ENCODE data around the gene MTCH1.

The MTCH1 gene

DNA sequence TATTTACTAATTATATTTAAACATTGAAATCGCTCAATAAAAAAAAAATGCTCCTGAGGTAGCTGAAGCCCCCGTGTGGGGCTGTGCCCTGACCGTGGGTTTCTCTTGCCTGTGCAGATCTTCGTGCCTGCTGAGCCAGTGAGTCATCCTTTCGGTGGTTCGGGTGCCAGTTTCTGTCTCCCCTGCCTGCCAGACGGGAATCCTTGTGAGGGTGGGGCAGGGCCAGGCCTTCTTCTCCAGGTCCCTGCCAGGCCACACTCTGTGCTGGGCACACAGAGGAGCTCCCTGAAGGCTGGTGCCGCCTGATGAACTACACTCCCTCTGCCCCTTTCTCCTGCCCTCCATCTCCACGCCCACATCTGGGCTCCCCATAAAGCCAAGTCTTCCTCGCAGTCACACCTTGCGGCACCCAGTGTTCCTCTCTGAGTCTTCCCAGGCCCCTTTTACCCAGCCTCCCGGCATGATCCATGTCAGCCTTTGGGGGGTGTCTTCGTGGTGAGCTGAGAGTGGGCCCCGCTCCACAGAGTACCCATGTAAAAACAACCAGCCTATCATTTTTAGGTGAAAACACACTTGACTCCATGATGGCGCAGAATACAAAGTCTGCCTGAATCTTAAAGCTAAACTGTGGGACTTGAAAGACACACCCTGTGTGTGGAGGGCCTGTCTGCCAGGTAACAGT lies 38.8 kb upstream of the MTCH1 start:
- H3K4me1 ChIP-seq (ENCODE audit: control insufficient read depth in 1 of 2, insufficient read depth in 2 of 2, low read length in 2 of 2): no peaks in the 10 kb centered on the region
- H3K9me3 ChIP-seq (ENCODE audit: control insufficient read depth in 1 of 2, low read length in 2 of 2): no peaks in the 10 kb centered on the region
- no peaks in the 10 kb centered on the region for H3K27me3 ChIP-seq (ENCODE audit: low read depth, low read length)
- no peak overlapping the region for H3K4me3 ChIP-seq (ENCODE audit: low read depth in 1 of 2, low read length in 2 of 2)
- no peak overlapping the region for H3K27ac ChIP-seq (ENCODE audit: low read length)
- no peaks in the 10 kb centered on the region for H3K36me3 ChIP-seq (ENCODE audit: control insufficient read depth in 1 of 2, insufficient read depth in 2 of 2, low read length in 2 of 2)

DNA sequence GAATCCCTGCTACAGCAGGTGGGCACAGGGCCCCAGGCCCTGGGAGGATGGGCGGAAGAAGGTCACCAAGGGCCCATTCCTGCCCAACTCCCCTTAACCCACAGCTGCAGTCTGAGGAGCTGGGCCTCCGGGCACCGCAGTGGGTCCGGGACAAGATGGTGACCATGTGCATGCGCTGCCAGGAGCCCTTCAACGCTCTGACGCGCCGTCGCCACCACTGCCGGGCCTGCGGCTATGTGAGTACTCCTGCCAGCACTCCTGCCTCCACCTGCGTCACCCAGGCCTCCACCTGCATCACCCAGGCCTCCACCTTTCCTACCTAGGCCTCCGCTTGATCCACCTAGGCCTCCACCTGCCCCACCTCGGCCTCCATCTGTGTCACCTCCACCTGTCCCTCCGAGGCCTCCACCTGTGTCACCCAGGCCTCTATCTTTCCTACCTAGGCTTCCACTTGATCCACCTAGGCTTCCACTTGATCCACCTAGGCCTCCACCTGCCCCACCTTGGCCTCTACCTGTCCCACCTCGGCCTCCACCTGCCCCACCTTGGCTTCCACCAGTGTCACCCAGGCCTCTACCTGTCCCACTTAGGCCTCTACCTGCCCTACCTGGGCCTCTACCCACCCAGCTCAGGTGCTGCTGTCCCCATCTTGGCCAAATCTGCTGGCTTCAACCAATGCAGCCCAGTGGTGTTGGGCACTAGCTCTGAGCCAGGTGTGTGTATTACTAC lies 36.3 kb upstream of the MTCH1 start:
- Histone ChIP-seq H3K36me3 (ENCODE audit: control insufficient read depth in 1 of 2, insufficient read depth in 2 of 2, low read length in 2 of 2) (no peaks in the 10 kb centered on the region), H3K27me3 (ENCODE audit: low read depth, low read length) (no peaks in the 10 kb centered on the region), H3K9me3 (ENCODE audit: control insufficient read depth in 1 of 2, low read length in 2 of 2) (no peaks in the 10 kb centered on the region), H3K4me1 (ENCODE audit: control insufficient read depth in 1 of 2, insufficient read depth in 2 of 2, low read length in 2 of 2) (peaks cover 8 to 15% of the 10 kb centered on the region in 2 donors), H3K27ac (ENCODE audit: low read length) (no peak overlapping the region), H3K4me3 (ENCODE audit: low read depth in 1 of 2, low read length in 2 of 2) (no peak overlapping the region)

DNA sequence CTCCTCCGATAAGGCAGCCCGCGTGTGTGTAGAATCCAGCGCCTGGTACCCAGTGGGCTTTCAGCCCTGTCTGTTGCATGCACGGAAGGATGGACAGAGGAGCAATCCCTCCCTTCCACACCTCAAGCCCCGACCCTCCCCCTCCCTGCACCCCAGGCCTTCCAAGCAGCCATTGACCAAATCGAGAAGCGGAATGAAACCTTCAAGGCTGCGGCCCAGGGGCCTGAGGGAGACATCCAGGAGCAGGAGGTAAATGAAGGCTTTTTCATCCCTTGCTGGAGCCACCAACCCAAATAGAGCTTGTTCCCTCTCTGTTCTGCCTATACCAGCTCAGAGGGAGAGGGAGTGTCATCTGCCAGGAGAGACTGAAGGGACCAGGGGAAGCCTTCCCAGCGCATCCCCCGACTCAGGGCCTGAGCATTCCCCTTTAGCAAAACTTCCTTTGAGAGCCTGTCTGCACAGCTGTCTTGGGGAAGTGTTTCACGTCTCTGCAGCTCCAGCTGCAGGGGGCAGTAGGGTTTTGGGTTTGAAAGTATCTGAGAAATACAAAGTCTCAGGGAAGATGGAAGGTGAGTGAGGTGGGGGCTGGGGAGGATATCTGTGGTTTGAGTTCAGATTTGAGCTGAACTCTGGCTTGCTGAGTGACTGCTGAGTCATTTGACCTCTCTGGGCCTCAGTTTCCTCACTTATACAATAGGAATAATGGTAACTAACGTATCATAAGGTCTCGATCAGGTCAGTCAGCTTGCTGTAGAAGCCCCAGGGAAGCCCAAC lies 35.5 kb upstream of the MTCH1 start:
- H3K36me3 ChIP-seq (ENCODE audit: control insufficient read depth in 1 of 2, insufficient read depth in 2 of 2, low read length in 2 of 2): no peaks in the 10 kb centered on the region
- no peak overlapping the region for H3K27ac ChIP-seq (ENCODE audit: low read length)
- no peaks in the 10 kb centered on the region for H3K9me3 ChIP-seq (ENCODE audit: control insufficient read depth in 1 of 2, low read length in 2 of 2)
- peaks cover 8 to 15% of the 10 kb centered on the region in 2 donors for H3K4me1 ChIP-seq (ENCODE audit: control insufficient read depth in 1 of 2, insufficient read depth in 2 of 2, low read length in 2 of 2)
- H3K4me3 ChIP-seq (ENCODE audit: low read depth in 1 of 2, low read length in 2 of 2): no peak overlapping the region
- no peaks in the 10 kb centered on the region for H3K27me3 ChIP-seq (ENCODE audit: low read depth, low read length)

DNA sequence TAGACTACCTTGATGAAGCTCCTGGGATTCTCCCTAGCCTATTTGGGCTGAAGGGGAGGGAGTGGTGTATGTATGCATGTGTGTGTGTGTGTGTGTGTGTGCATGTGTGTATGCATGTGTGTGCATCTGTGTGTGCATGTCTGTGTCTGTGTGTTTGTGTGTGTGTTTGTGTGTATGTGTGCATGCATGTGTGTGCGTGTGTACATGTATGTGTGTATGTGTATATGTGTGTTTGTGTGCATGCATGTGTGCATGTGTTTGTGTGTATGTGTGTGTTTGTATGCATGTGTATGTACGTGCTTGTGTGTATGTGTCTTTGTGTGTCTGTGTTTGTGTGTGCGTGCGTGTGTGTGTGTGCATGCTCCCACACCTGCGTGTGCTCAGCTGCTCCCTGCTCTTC lies 34.8 kb upstream of the MTCH1 start:
- Histone ChIP-seq H3K4me1 (ENCODE audit: control insufficient read depth in 1 of 2, insufficient read depth in 2 of 2, low read length in 2 of 2) (peaks cover 8 to 15% of the 10 kb centered on the region in 2 donors), H3K4me3 (ENCODE audit: low read depth in 1 of 2, low read length in 2 of 2) (no peak overlapping the region), H3K9me3 (ENCODE audit: control insufficient read depth in 1 of 2, low read length in 2 of 2) (no peaks in the 10 kb centered on the region), H3K36me3 (ENCODE audit: control insufficient read depth in 1 of 2, insufficient read depth in 2 of 2, low read length in 2 of 2) (no peaks in the 10 kb centered on the region), H3K27ac (ENCODE audit: low read length) (no peak overlapping the region), H3K27me3 (ENCODE audit: low read depth, low read length) (no peaks in the 10 kb centered on the region)

DNA sequence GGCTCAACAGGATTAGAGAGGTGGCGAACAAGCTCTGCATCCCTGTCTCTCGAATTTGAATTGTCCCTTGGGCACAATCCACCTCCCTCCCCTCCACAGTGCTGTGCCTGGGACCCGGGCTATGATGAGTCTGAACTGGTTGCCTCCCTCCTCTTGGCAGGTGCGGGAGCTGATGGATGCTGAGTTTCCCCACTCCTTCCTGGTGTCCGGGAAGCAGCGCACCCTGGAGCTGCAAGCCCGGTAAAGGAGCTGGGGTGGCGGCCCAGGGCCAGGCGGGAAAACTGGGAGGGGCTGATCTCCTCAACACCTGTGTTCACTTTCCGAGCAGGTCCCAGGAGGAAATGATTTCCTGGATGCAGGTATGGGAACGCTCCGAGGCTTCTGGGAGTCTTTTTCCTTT lies 34.4 kb upstream of the MTCH1 start:
- Histone ChIP-seq H3K27me3 (ENCODE audit: low read depth, low read length) (no peaks in the 10 kb centered on the region), H3K4me1 (ENCODE audit: control insufficient read depth in 1 of 2, insufficient read depth in 2 of 2, low read length in 2 of 2) (peaks cover 8 to 15% of the 10 kb centered on the region in 2 donors), H3K36me3 (ENCODE audit: control insufficient read depth in 1 of 2, insufficient read depth in 2 of 2, low read length in 2 of 2) (no peaks in the 10 kb centered on the region), H3K4me3 (ENCODE audit: low read depth in 1 of 2, low read length in 2 of 2) (no peak overlapping the region), H3K27ac (ENCODE audit: low read length) (no peak overlapping the region), H3K9me3 (ENCODE audit: control insufficient read depth in 1 of 2, low read length in 2 of 2) (no peaks in the 10 kb centered on the region)

DNA sequence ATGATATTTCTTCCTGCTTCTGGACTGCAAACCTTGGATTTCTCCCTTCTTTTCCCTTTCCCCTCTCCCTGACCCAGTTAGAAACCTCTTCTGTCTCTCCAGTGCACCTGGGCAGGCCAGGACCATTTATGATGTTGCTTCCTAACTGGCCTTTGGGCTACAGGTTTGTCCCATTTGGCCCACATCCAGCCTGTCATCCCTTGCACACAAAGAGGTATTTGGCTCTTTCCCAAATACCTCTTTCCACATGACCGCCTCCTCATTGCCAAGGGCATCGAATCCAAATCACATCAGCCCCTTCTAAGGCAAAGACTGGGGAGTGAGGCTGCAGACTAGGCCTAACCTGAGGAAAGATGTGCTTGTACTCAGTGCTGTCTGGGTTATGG lies 33.1 kb upstream of the MTCH1 start:
- no peak overlapping the region for H3K27ac ChIP-seq (ENCODE audit: low read length)
- H3K4me3 ChIP-seq (ENCODE audit: low read depth in 1 of 2, low read length in 2 of 2): no peak overlapping the region
- H3K9me3 ChIP-seq (ENCODE audit: control insufficient read depth in 1 of 2, low read length in 2 of 2): no peaks in the 10 kb centered on the region
- no peaks in the 10 kb centered on the region for H3K27me3 ChIP-seq (ENCODE audit: low read depth, low read length)
- no peaks in the 10 kb centered on the region for H3K36me3 ChIP-seq (ENCODE audit: control insufficient read depth in 1 of 2, insufficient read depth in 2 of 2, low read length in 2 of 2)
- H3K4me1 ChIP-seq (ENCODE audit: control insufficient read depth in 1 of 2, insufficient read depth in 2 of 2, low read length in 2 of 2): peaks cover 8 to 15% of the 10 kb centered on the region in 2 donors

DNA sequence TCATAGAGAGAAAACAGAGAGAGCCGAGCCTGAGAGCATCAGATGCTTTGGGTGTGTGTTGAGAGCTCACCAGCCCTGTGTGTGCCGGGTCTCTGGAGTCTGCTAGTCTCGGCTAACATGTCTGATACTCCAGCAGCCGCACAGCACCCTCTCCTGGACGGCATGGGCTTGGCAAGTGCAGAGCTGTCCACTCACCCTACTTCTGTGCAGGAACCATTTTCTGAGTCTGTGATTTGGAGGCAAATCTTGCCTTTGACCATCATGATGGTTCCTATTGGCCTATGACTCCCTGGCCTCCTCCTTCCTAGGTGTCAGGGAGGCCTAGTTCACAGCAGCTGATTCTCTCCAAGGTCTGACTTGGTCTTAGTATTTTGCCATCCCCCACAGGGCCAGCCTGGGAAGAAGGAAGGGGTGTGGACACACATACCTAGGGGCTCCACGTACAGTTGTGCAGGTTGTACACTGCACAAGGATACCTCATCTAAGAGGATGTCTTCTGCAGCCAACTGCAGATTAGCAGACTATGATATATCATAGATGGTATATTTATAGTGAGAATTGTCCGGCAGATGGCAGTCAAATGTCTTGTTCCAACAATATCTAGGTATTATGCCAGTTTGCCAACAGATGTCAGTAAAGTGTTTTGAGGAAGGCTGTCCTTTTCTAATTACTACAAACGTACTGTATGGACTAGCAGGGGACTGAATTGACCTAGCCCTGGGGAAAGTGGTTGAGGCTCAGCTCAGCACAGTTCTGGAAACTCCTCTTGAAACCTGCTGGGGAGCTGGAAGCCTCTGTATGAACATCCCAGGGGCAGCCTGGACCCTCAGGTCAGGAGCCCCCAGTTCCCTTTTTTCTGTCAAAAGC lies 32.4 kb upstream of the MTCH1 start:
- Histone ChIP-seq H3K27ac (ENCODE audit: low read length) (peak overlapping the region; percentile 14), H3K36me3 (ENCODE audit: control insufficient read depth in 1 of 2, insufficient read depth in 2 of 2, low read length in 2 of 2) (no peaks in the 10 kb centered on the region), H3K9me3 (ENCODE audit: control insufficient read depth in 1 of 2, low read length in 2 of 2) (no peaks in the 10 kb centered on the region), H3K27me3 (ENCODE audit: low read depth, low read length) (no peaks in the 10 kb centered on the region), H3K4me1 (ENCODE audit: control insufficient read depth in 1 of 2, insufficient read depth in 2 of 2, low read length in 2 of 2) (peaks cover 8 to 15% of the 10 kb centered on the region in 2 donors), H3K4me3 (ENCODE audit: low read depth in 1 of 2, low read length in 2 of 2) (no peak overlapping the region)

DNA sequence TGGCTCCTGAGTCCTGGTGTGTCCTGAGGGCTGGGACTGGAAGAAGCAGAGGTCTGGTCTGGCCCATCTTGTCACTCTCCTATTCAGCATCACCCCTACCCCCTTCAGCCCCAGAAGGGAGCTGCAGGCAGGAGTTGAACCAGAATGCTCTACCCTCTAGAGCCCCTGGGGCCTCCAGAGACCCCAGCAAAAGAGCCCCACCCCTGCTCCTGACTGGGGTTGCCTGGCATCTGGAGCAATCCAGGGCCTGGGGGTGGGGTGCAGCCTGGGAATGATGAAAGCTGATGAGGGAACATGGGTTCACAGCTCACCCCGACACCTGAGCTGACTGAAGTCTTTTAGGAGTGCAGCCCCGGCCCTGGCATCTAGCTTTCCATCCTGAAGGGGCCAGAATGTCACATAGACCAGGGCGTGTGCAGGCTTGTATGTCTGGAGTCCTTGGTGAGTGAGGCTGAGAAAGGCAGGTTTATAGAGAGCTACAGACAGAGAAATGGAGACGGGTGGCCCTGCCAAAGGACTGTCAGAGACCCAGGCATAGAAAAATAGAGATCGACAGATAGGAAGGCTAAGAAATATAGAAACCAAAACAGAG lies 31.7 kb upstream of the MTCH1 start:
- no peaks in the 10 kb centered on the region for H3K36me3 ChIP-seq (ENCODE audit: control insufficient read depth in 1 of 2, insufficient read depth in 2 of 2, low read length in 2 of 2)
- H3K27me3 ChIP-seq (ENCODE audit: low read depth, low read length): no peaks in the 10 kb centered on the region
- no peaks in the 10 kb centered on the region for H3K9me3 ChIP-seq (ENCODE audit: control insufficient read depth in 1 of 2, low read length in 2 of 2)
- peaks cover 8 to 15% of the 10 kb centered on the region in 2 donors for H3K4me1 ChIP-seq (ENCODE audit: control insufficient read depth in 1 of 2, insufficient read depth in 2 of 2, low read length in 2 of 2)
- H3K27ac ChIP-seq (ENCODE audit: low read length): peak overlapping the region; percentile 14
- H3K4me3 ChIP-seq (ENCODE audit: low read depth in 1 of 2, low read length in 2 of 2): no peak overlapping the region

DNA sequence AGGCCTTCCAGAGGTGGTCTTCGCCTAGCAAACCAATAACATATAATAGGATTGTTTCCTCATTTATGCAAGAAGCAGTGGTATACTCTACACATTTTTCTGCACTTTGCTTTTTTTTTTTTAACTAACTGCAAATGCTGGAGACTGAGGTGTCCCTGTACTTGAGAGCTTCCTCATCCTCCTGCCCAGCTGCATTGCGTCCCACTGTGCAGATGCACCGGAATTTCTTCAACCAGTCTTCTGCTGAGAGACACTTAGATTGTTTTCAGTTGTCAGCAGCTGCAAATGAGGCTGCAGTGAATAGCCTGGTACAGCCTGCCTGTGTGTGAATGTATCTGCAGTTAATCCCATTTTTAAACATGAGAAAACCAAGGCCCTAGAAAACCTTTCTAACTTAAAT lies 31.0 kb upstream of the MTCH1 start:
- no peak overlapping the region for H3K4me3 ChIP-seq (ENCODE audit: low read depth in 1 of 2, low read length in 2 of 2)
- no peaks in the 10 kb centered on the region for H3K9me3 ChIP-seq (ENCODE audit: control insufficient read depth in 1 of 2, low read length in 2 of 2)
- H3K27ac ChIP-seq (ENCODE audit: low read length): no peak overlapping the region
- H3K36me3 ChIP-seq (ENCODE audit: control insufficient read depth in 1 of 2, insufficient read depth in 2 of 2, low read length in 2 of 2): no peaks in the 10 kb centered on the region
- peaks cover 8 to 15% of the 10 kb centered on the region in 2 donors for H3K4me1 ChIP-seq (ENCODE audit: control insufficient read depth in 1 of 2, insufficient read depth in 2 of 2, low read length in 2 of 2)
- H3K27me3 ChIP-seq (ENCODE audit: low read depth, low read length): no peaks in the 10 kb centered on the region

DNA sequence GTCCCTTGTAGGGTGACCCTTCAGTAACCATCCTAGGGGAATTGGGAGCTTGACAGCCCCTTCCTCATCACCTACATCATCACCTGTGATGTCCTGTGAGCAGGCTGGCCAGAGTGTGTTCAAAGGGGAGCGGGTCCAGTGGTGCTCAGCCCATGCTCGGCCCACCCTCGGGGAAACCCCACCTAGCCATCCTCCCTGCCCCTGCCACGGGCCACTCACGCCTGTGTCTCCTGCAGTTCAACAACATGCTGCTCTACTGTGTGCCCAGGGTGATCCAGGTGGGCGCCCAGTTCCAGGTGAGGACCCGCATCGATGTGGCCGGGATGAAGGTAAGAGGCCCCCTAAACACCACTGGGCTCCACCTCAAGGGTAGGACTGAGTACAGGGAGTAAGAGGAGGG lies 29.5 kb upstream of the MTCH1 start:
- Histone ChIP-seq H3K4me1 (ENCODE audit: control insufficient read depth in 1 of 2, insufficient read depth in 2 of 2, low read length in 2 of 2) (peaks cover 8 to 15% of the 10 kb centered on the region in 2 donors), H3K27me3 (ENCODE audit: low read depth, low read length) (no peaks in the 10 kb centered on the region), H3K4me3 (ENCODE audit: low read depth in 1 of 2, low read length in 2 of 2) (no peak overlapping the region), H3K27ac (ENCODE audit: low read length) (no peak overlapping the region), H3K36me3 (ENCODE audit: control insufficient read depth in 1 of 2, insufficient read depth in 2 of 2, low read length in 2 of 2) (no peaks in the 10 kb centered on the region), H3K9me3 (ENCODE audit: control insufficient read depth in 1 of 2, low read length in 2 of 2) (no peaks in the 10 kb centered on the region)

Data from muscle layer of duodenum (tissue), 2 donors.